Pancreas (tissue), 10 donors: Measurements from ENCODE around the gene PTCD1. TPM values are rescaled to one million over a fixed set of nuclear protein-coding genes. Genes with fewer than 3 reads are reported as not detected.
A peak's percentile ranks its signal among the peaks of the same experiment; 100 is the strongest.

Experiments
- ATAC-seq, 4 donors: fragments of 200-7000 bp; cut with Tn5 transposase; one replicate each; pipeline versions ENCODE4 v1.8.0 to v1.9.1; 2020; ENCODE audit warnings: mild to moderate bottlenecking in 4 of 4, moderate library complexity in 4 of 4
- DNase-seq, 6 donors: peaks; one replicate each; pipeline ENCODE4 v3.0.0-alpha.2; 2020
- FAIRE-seq: peaks from 2 replicates; lab custom pipeline; 2012; peaks lifted over from hg19 to GRCh38; lab: Jason Lieb, UNC
- H3K27ac ChIP-seq, 4 donors: fragments of 200-600 bp; sonication (generic); 1 replicate in 3 of 4; 2 replicates in 1 of 4; pipeline versions ENCODE4 v1.5.0 to v1.8.0; 2020
- H3K27me3 ChIP-seq, 4 donors: fragments of 200-600 bp; one replicate each; pipeline ENCODE4 v1.8.0; 2021
- H3K36me3 ChIP-seq, 3 donors: fragments of 200-600 bp; sonication (generic) in 1 of 3; one replicate each; pipeline versions ENCODE4 v1.5.0 to v1.8.0; 2020 to 2021
- H3K4me1 ChIP-seq, 3 donors: fragments of 200-600 bp; one replicate each; pipeline ENCODE4 v1.8.0; 2021
- H3K4me3 ChIP-seq, 4 donors: fragments of 200-600 bp; sonication (generic) in 2 of 4; one replicate each; pipeline versions ENCODE4 v1.5.0 to v1.8.0; 2020 to 2021
- H3K9me3 ChIP-seq, 4 donors: fragments of 200-600 bp; one replicate each; pipeline ENCODE4 v1.8.0; 2021
- WGBS, 2 donors: extraction: QIAGEN DNeasy Blood & Tissue Kit; methylation state at CpG; one replicate each; pipeline ENCODE4 v1.1.7; 2013; 5-methylcytosine and 5-hydroxymethylcytosine counted together
- intact Hi-C, 3 donors: fragments of 100-400 bp; cut with DNase I; formaldehyde crosslinking; loops; one replicate each; pipeline versions ENCODE4 v1.11.1 to v1.14.2; 2022
- polyA plus RNA-seq, 2 donors: library from polyadenylated mRNA; stranded (reverse); fragments of 200-250 nt; gene quantifications; one replicate each; pipeline ENCODE4 v1.2.3, GENCODE V29; 2013
- total RNA-seq, 6 donors: library from RNA; stranded (reverse); fragmentation: NEBNext Ultra II Directional in 4 of 6; extraction: Animal tissue kit (Norgen Biotek cat#: 25700) in 4 of 6; gene quantifications; one replicate each; pipeline versions ENCODE4 v1.2.1 to v1.2.4, GENCODE V29; 2021 to 2023
- TF ChIP-seq, protein P1 (sequence below), 4 donors: fragments of 200-600 bp; sonication (generic) in 3 of 4; IDR thresholded peaks; one replicate each; pipeline versions ENCODE4 v1.5.0 to v1.8.0; 2021; ENCODE audit warnings: antibody characterized with exemption in 4 of 4
- donor health status: healthy with polysubstance abuse.
- donor health status: DM: no; HTN: no; CAD: no; lungs with moderate emphysema.
- donor health status: DM: no; HTN: no; CAD: no.
- donor health status: control.
- donor health status: control.
- donor health status: Bipolar disorder and iron deficiency.
- donor health status: DM: yes; HTN: yes; CAD: no.
- donor health status: DM: no; HTN: no; CAD: no.
- donor health status: DM: no; HTN: no; CAD: no.
- donor health status: DM: yes; HTN: yes; CAD: no.

Gene PTCD1
- total and polyA plus RNA-seq, 8 donors, result 1.4 to 4.0 (median 2.5) TPM

DNA sequence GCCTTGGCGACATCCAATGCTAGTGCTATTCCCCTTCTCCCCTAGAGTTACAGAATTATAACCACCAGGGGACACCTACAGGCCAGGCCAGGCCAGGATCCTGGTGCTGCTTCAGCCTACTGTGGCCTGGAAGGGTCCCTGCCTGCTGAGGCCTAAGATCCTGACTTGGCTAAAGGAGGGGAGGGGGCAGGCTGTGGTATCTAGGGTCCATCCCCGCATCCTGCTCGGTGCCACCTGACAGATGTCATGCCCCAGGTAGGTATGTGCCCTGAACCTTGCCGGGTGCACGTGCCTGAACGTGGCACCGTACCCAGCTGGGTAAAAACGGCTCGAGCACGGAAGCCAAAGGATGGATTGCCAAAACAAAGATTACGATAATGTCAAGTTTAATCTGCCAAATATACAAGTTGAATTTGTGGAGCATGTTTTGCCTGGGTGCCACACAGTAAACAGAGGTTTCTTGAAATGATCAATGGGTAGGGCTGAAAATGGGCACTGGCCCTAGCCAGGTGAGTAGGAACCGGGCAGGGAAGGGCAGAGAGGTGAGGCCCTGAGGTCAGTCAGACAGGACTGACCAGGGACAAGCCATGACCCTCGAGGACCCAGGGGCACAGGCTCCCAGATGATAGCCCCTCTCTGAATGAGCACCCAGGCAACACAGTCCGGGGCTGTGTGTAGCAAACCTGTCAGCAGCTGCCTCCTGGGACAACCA, 42.8 kb downstream of the PTCD1 start:
- 51 to 52% methylated on average over 14 of the region's 14 CpGs for WGBS, 2 donors
- H3K9me3 ChIP-seq, result no peaks in the 10 kb centered on the region
- ATAC-seq, result no peak
- intact Hi-C loops, result no loop called here
- H3K4me1 ChIP-seq, result peaks cover 0 to 6% (median 4%) of the 10 kb centered on the region in 3 donors
- H3K4me3 ChIP-seq, result no peak overlapping the region
- TF ChIP-seq, protein P1, sequence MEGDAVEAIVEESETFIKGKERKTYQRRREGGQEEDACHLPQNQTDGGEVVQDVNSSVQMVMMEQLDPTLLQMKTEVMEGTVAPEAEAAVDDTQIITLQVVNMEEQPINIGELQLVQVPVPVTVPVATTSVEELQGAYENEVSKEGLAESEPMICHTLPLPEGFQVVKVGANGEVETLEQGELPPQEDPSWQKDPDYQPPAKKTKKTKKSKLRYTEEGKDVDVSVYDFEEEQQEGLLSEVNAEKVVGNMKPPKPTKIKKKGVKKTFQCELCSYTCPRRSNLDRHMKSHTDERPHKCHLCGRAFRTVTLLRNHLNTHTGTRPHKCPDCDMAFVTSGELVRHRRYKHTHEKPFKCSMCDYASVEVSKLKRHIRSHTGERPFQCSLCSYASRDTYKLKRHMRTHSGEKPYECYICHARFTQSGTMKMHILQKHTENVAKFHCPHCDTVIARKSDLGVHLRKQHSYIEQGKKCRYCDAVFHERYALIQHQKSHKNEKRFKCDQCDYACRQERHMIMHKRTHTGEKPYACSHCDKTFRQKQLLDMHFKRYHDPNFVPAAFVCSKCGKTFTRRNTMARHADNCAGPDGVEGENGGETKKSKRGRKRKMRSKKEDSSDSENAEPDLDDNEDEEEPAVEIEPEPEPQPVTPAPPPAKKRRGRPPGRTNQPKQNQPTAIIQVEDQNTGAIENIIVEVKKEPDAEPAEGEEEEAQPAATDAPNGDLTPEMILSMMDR (IDR thresholded peaks at IDR 0.05), result no peak
- no peak overlapping the region for H3K27ac ChIP-seq
- no peak for DNase-seq
- FAIRE-seq, result no peak
- peaks cover 0 to 31% (median 0%) of the 10 kb centered on the region in 3 donors for H3K36me3 ChIP-seq
- H3K27me3 ChIP-seq, result no peaks in the 10 kb centered on the region

DNA sequence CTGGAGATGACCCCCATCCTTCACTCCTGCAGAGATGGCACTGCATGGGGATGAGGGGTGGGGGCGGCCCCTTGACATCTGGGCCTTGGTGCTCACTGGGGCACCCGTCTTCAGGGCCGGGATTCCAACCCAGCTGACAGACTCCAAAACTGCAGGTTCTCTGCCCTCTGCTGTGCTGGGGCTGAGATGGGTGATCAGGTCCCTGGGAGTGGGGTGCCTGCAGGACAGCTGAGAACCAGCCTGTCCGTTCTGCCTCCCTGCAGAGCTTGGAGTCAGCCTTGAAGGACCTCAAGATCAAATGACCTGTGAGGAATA, 44.5 kb downstream of the PTCD1 start:
- H3K4me3 ChIP-seq, result no peak overlapping the region
- DNase-seq (no peak), FAIRE-seq (no peak), ATAC-seq (no peak)
- H3K27ac ChIP-seq, result no peak overlapping the region
- WGBS, 2 donors, result 89 to 95% methylated on average over 4 of the region's 4 CpGs
- H3K27me3 ChIP-seq, result no peaks in the 10 kb centered on the region
- no peaks in the 10 kb centered on the region for H3K9me3 ChIP-seq
- peaks cover 0 to 15% (median 5%) of the 10 kb centered on the region in 3 donors for H3K36me3 ChIP-seq
- H3K4me1 ChIP-seq, result peaks cover 0 to 6% (median 4%) of the 10 kb centered on the region in 3 donors
- TF ChIP-seq, protein P1 (IDR thresholded peaks at IDR 0.05), result no peak
- intact Hi-C loops, result no loop called here

DNA sequence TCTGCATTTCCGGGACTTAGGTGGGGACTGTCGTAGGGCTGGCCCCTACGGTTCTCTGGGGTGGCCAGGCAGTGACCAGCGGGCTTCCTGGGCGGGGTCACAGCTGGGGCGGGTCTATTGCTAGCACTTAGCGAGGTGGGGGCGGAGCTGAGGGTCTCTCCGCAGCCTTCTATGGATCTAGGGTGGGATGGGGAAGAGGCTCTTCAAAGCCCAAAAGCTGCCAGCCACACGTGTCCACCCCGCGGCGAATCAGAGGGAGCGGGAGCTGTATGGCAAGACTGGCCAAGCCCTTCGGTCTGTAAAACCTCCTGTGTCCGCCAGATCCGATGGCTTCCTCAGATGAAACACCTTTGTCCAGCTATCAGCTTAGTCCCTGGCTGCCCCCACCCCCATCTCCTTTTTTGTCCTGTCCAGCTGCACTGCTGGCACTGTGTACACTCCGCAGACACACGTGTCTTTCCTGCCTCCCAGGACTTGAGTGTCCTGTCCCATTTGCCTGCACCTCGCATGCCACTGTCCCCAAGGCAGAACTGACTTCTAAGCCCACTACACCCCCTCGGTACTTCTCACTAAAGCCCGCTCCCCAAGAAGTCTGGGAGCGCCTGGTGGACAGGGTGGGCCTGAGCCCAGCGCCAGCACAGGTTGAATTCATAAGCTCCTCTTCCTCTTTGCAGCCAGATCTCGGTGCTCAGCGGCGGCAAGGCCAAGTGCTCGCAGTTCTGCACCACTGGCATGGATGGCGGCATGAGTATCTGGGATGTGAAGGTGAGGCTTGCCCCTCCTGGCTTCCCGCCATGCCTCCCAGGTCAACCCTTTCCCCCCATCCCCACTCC, 45.0 kb downstream of the PTCD1 start:
- Histone ChIP-seq H3K27ac (peak overlapping the region; percentile 58 to 69 (median 63)), H3K36me3 (peaks cover 0 to 14% (median 5%) of the 10 kb centered on the region in 3 donors), H3K27me3 (no peaks in the 10 kb centered on the region), H3K4me1 (peaks cover 0 to 6% (median 4%) of the 10 kb centered on the region in 3 donors), H3K4me3 (peak overlapping the region; percentile 31 to 72 (median 52)), H3K9me3 (no peaks in the 10 kb centered on the region)
- WGBS, 2 donors, result 23 to 27% methylated on average over 30 of the region's 30 CpGs
- DNase-seq (peak in 4 of 6 donors; percentile 68 to 86 (median 77)), FAIRE-seq (no peak), ATAC-seq (peak; percentile 51 to 70 (median 68))
- TF ChIP-seq, protein P1 (IDR thresholded peaks at IDR 0.05), result no peak
- intact Hi-C loops, result no loop called here

DNA sequence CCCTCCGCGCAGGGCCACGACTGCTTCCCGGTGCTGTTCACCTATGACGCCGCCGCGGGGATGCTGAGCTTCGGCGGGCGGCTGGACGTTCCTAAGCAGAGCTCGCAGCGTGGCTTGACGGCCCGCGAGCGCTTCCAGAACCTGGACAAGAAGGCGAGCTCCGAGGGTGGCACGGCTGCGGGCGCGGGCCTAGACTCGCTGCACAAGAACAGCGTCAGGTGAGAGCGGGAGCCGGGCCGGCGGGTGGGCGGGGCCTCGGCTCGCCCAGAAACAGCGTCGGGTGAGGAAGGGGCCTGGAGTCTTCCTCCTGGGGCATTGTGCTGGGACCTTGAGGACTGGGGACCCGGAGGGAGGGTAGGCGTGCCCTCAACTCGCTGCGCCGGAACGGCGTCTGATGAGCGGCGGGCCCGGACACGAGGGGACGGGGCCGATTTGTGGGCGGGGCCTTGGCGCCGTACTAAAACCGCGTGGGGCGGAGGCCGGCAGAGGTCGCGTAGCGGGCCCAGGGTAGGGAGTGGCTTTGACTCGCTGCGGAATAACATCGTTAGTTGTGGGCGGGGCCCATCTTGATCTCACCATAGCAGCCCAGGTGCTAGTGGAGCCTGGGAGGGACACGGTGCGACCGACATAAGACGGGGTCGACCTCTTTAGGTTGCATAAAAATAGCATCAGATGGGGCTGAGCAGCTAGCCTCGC, 45.8 kb downstream of the PTCD1 start:
- FAIRE-seq (no peak), ATAC-seq (peak; percentile 87 to 93 (median 90)), DNase-seq (peak; percentile 82 to 93 (median 88))
- H3K36me3 ChIP-seq, result peaks cover 0 to 11% (median 5%) of the 10 kb centered on the region in 3 donors
- WGBS, 2 donors, result 2% methylated on average over 67 to 68 of the region's 68 CpGs
- H3K4me3 ChIP-seq, result peak overlapping the region; percentile 31 to 72 (median 52)
- H3K9me3 ChIP-seq, result no peaks in the 10 kb centered on the region
- no peaks in the 10 kb centered on the region for H3K27me3 ChIP-seq
- H3K4me1 ChIP-seq, result peaks cover 0 to 6% (median 4%) of the 10 kb centered on the region in 3 donors
- intact Hi-C loops, result no loop called here
- H3K27ac ChIP-seq, result peak overlapping the region; percentile 58 to 69 (median 63)
- TF ChIP-seq, protein P1 (IDR thresholded peaks at IDR 0.05), result no peak
